Thoracic aorta (tissue), 2 donors: Measurements from ENCODE around the gene ZNF616. TPM values are rescaled to one million over a fixed set of nuclear protein-coding genes. Genes with fewer than 3 reads are reported as not detected.

Source experiments
- ATAC-seq: fragments of 150-250 bp; one replicate; pipeline ENCODE4 v1.8.0; 2017; ENCODE audit warnings: low read depth; ENCODE audit not compliant: insufficient number of reproducible peaks, low FRiP score
- DNase-seq: peaks from one replicate; pipeline ENCODE4 v3.0.0-alpha.2; 2020; ENCODE audit warnings: low spot score
- H3K27ac ChIP-seq, 2 donors: fragments of 200-600 bp; sonication (generic); 1 replicate in 1 of 2; 2 replicates in 1 of 2; pipeline ENCODE4 v1.5.1; 2016; ENCODE audit warnings: mild to moderate bottlenecking in 2 of 2, moderate library complexity in 2 of 2
- H3K27me3 ChIP-seq: fragments of 200-600 bp; sonication (generic); replicated peaks from 2 replicates; pipeline ENCODE4 v1.6.0; 2016; ENCODE audit warnings: mild to moderate bottlenecking; ENCODE audit not compliant: insufficient read depth
- H3K36me3 ChIP-seq: fragments of 200-600 bp; sonication (generic); one replicate; pipeline ENCODE4 v1.5.1; 2016
- H3K4me1 ChIP-seq, 2 donors: fragments of 200-600 bp; sonication (generic); 1 replicate in 1 of 2; 2 replicates in 1 of 2; pipeline versions ENCODE4 v1.5.1 to v1.6.0; 2016; ENCODE audit warnings: low read depth in 2 of 2, mild to moderate bottlenecking in 1 of 2; ENCODE audit not compliant: control insufficient read depth in 1 of 2
- H3K4me3 ChIP-seq: fragments of 200-600 bp; sonication (generic); 2 replicates; pipeline ENCODE4 v1.5.1; 2016; ENCODE audit warnings: mild to moderate bottlenecking
- H3K9me3 ChIP-seq: fragments of 200-600 bp; sonication (generic); 2 replicates; pipeline ENCODE4 v1.5.1; 2016
- total RNA-seq, 2 donors: library from RNA; depleted of rRNA; stranded (reverse); fragments of >200 nt; gene quantifications; one replicate each; pipeline versions ENCODE4 v1.1.0 to v1.2.3, GENCODE V29; 2016
- TF ChIP-seq, protein P1 (sequence below): fragments of 200-600 bp; sonication (generic); IDR thresholded peaks from one replicate; pipeline ENCODE4 v1.5.1; 2019; ENCODE audit warnings: antibody characterized with exemption

Gene ZNF616
- total RNA-seq, 2 donors from 2014 or later: 2.8 to 6.2 TPM

GRCh38 chr19:52066258-52066863 is 73.4 kb downstream of the ZNF616 start:
- Histone ChIP-seq H3K4me1 (no peaks in the 10 kb centered on the region), H3K4me3 (peak overlapping the region; percentile 20), H3K27me3 (no peaks in the 10 kb centered on the region), H3K36me3 (peaks cover 84% of the 10 kb centered on the region), H3K9me3 (peaks cover 98% of the 10 kb centered on the region), H3K27ac (no peak overlapping the region)
- DNase-seq (no peak), ATAC-seq (no peak)
- TF ChIP-seq, protein P1, sequence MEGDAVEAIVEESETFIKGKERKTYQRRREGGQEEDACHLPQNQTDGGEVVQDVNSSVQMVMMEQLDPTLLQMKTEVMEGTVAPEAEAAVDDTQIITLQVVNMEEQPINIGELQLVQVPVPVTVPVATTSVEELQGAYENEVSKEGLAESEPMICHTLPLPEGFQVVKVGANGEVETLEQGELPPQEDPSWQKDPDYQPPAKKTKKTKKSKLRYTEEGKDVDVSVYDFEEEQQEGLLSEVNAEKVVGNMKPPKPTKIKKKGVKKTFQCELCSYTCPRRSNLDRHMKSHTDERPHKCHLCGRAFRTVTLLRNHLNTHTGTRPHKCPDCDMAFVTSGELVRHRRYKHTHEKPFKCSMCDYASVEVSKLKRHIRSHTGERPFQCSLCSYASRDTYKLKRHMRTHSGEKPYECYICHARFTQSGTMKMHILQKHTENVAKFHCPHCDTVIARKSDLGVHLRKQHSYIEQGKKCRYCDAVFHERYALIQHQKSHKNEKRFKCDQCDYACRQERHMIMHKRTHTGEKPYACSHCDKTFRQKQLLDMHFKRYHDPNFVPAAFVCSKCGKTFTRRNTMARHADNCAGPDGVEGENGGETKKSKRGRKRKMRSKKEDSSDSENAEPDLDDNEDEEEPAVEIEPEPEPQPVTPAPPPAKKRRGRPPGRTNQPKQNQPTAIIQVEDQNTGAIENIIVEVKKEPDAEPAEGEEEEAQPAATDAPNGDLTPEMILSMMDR: no peak

GRCh38 chr19:52065399-52065798 is 74.3 kb downstream of the ZNF616 start:
- Histone ChIP-seq H3K4me1 (no peaks in the 10 kb centered on the region), H3K27ac (no peak overlapping the region), H3K4me3 (no peak overlapping the region), H3K36me3 (peaks cover 75% of the 10 kb centered on the region), H3K9me3 (peaks cover 98% of the 10 kb centered on the region), H3K27me3 (no peaks in the 10 kb centered on the region)
- TF ChIP-seq, protein P1: no peak
- DNase-seq: no peak
- no peak for ATAC-seq

Other genes with a start within 250 kb of the ZNF616 start
- gene ZNF649, start 234.9 kb downstream of the ZNF616 start, total RNA-seq: 10 to 100 TPM in 1 of 2 donors, 1 to 10 TPM in 1; 6.6 to 20.2 TPM
- 1 to 10 TPM; 2.0 to 2.2 TPM for gene ZNF613, start 212.5 kb downstream of the ZNF616 start, total RNA-seq
- 10 to 100 TPM in 1 of 2 donors, 1 to 10 TPM in 1; 7.3 to 15.4 TPM for gene ZNF350, start 153.1 kb downstream of the ZNF616 start, total RNA-seq
- gene ZNF615, start 131.7 kb downstream of the ZNF616 start, total RNA-seq: 10 to 100 TPM in 1 of 2 donors, 1 to 10 TPM in 1; 4.7 to 19.8 TPM
- 10 to 100 TPM in 1 of 2 donors, 1 to 10 TPM in 1; 3.9 to 11.6 TPM for gene ZNF614, start 111.6 kb downstream of the ZNF616 start, total RNA-seq
- gene ZNF432, start 91.1 kb downstream of the ZNF616 start, total RNA-seq: 10 to 100 TPM in 1 of 2 donors, 1 to 10 TPM in 1; 8.9 to 30.1 TPM
- gene ZNF841, start 44.2 kb downstream of the ZNF616 start, total RNA-seq: 100 to 1,000 TPM in 1 of 2 donors, 10 to 100 TPM in 1; 46.3 to 105 TPM
- gene ZNF836, start 31.7 kb upstream of the ZNF616 start, total RNA-seq: 10 to 100 TPM in 1 of 2 donors, 1 to 10 TPM in 1; 8.4 to 29.3 TPM
- gene PPP2R1A, start 50.1 kb upstream of the ZNF616 start, total RNA-seq: 100 to 1,000 TPM; 153 to 252 TPM
- gene ZNF766, start 129.6 kb upstream of the ZNF616 start, total RNA-seq: 10 to 100 TPM in 1 of 2 donors, 1 to 10 TPM in 1; 6.8 to 16.9 TPM
- 1 to 10 TPM; 4.6 to 8.5 TPM for gene ZNF480, start 157.2 kb upstream of the ZNF616 start, total RNA-seq
- gene ZNF610, start 196.3 kb upstream of the ZNF616 start, total RNA-seq: 1 to 10 TPM; 1.1 to 1.8 TPM
- gene ZNF880, start 230.0 kb upstream of the ZNF616 start, total RNA-seq: 10 to 100 TPM; 14.6 to 23.7 TPM